Body of pancreas (tissue), 4 donors: ENCODE measurements around the gene SLX9. TPM values are rescaled to one million over a fixed set of nuclear protein-coding genes. Genes with fewer than 3 reads are reported as not detected.

Experiments
- ATAC-seq: fragments of 150-250 bp; one replicate; pipeline ENCODE4 v1.9.1; 2016
- DNase-seq, 4 donors: peaks; one replicate each; pipeline ENCODE4 v3.0.0-alpha.2; 2019
- H3K27ac ChIP-seq, 4 donors: fragments of 200-600 bp; sonication (generic); 1 replicate in 3 of 4; 2 replicates in 1 of 4; pipeline versions ENCODE4 v1.5.1 to v1.6.1; 2016 to 2019; ENCODE audit warnings: mild to moderate bottlenecking in 1 of 4, mixed read lengths in 1 of 4, moderate library complexity in 1 of 4
- H3K27me3 ChIP-seq, 2 donors: fragments of 200-600 bp; sonication (generic); one replicate each; pipeline ENCODE4 v1.6.0; 2016; ENCODE audit warnings: mild to moderate bottlenecking in 1 of 2
- H3K36me3 ChIP-seq, 2 donors: fragments of 200-600 bp; sonication (generic); replicated peaks in 1 of 2; 2 replicates each; pipeline ENCODE4 v1.5.1; 2016; ENCODE audit warnings: low read depth in 2 of 2; ENCODE audit not compliant: insufficient read depth in 1 of 2
- H3K4me1 ChIP-seq: fragments of 200-600 bp; sonication (generic); one replicate; pipeline ENCODE4 v1.6.0; 2016
- H3K4me3 ChIP-seq, 2 donors: fragments of 200-600 bp; sonication (generic); 1 replicate in 1 of 2; 2 replicates in 1 of 2; pipeline ENCODE4 v1.5.1; 2016 to 2019
- H3K9me3 ChIP-seq, 3 donors: fragments of 200-600 bp; sonication (generic); 1 replicate in 2 of 3; 2 replicates in 1 of 3; pipeline ENCODE4 v1.5.1; 2016
- CTCF ChIP-seq, 7 experiments: fragments of 450-650 bp in 4 of 7; fragments of 200-600 bp in 3 of 7; sonication (generic) in 3 of 7; IDR thresholded peaks; one replicate each; pipeline ENCODE4 v1.5.1; 2016 to 2019; ENCODE audit warnings: antibody characterized with exemption in 7 of 7
- POLR2A ChIP-seq, 3 donors: fragments of 450-650 bp; IDR thresholded peaks; one replicate each; pipeline ENCODE4 v1.6.1; 2016; ENCODE audit warnings: antibody characterized with exemption in 3 of 3, mild to moderate bottlenecking in 2 of 3
- WGBS, 2 donors: methylation state at CpG; one replicate each; pipeline ENCODE4 v1.1.5; 2017; 5-methylcytosine and 5-hydroxymethylcytosine counted together
- intact Hi-C: fragments of 100-400 bp; cut with DNase I; formaldehyde crosslinking; loops from one replicate; pipeline ENCODE4 v1.15.1; 2023
- total RNA-seq, 2 donors: library from RNA; depleted of rRNA; stranded (reverse); fragments of >200 nt; gene quantifications; one replicate each; pipeline ENCODE4 v1.1.0, GENCODE V29; 2016

The SLX9 gene
- total RNA-seq, 2 donors from 2014 or later = 5.6 to 9.3 TPM

GRCh38 chr21:44969931-44970755, 30.3 kb downstream of the SLX9 start:
- H3K27me3 ChIP-seq = no peaks in the 10 kb centered on the region
- no peak for DNase-seq
- ATAC-seq = no peak
- no peak for TF ChIP-seq POLR2A (IDR thresholded peaks at IDR 0.05)
- TF ChIP-seq CTCF (IDR thresholded peaks at IDR 0.05) = no peak
- no peak overlapping the region for H3K4me3 ChIP-seq
- no peaks in the 10 kb centered on the region for H3K9me3 ChIP-seq
- no peaks in the 10 kb centered on the region for H3K36me3 ChIP-seq
- no peak overlapping the region for H3K27ac ChIP-seq
- 75 to 78% methylated on average over 15 to 22 of the region's 24 CpGs for WGBS, 2 donors
- intact Hi-C loops = loop anchor here (10.0 kb wide), 1 partner anchor 55 kb away; no protein-coding TSS in a partner anchor
- no peaks in the 10 kb centered on the region for H3K4me1 ChIP-seq

- WGBS, 2 donors = 90 to 91% methylated on average over 15 to 33 of the region's 36 CpGs
- no peak overlapping the region for H3K27ac ChIP-seq
- H3K36me3 ChIP-seq = no peaks in the 10 kb centered on the region
- no peak overlapping the region for H3K4me3 ChIP-seq
- TF ChIP-seq CTCF (IDR thresholded peaks at IDR 0.05) = no peak
- TF ChIP-seq POLR2A (IDR thresholded peaks at IDR 0.05) = no peak
- no peaks in the 10 kb centered on the region for H3K9me3 ChIP-seq
- DNase-seq = no peak
- H3K27me3 ChIP-seq = no peaks in the 10 kb centered on the region
- H3K4me1 ChIP-seq = no peaks in the 10 kb centered on the region
- ATAC-seq = no peak
- intact Hi-C loops = no loop called here
Observed at GRCh38 chr21:44970766-44971671, 31.2 kb downstream of the SLX9 start.

- H3K36me3 ChIP-seq = no peaks in the 10 kb centered on the region
- no peak overlapping the region for H3K4me3 ChIP-seq
- no peak for DNase-seq
Observed at GRCh38 chr21:44971672-44971995, 31.8 kb downstream of the SLX9 start.

GRCh38 chr21:44972301-44972814, 32.5 kb downstream of the SLX9 start:
- DNase-seq = no peak

More at GRCh38 chr21:44971672-44971995, 31.8 kb downstream of the SLX9 start:
- Histone ChIP-seq H3K27me3 (no peaks in the 10 kb centered on the region), H3K27ac (no peak overlapping the region), H3K4me1 (no peaks in the 10 kb centered on the region), H3K9me3 (no peaks in the 10 kb centered on the region)
- intact Hi-C loops = no loop called here
- no peak for TF ChIP-seq POLR2A (IDR thresholded peaks at IDR 0.05)
- TF ChIP-seq CTCF (IDR thresholded peaks at IDR 0.05) = no peak
- no peak for ATAC-seq
- WGBS, 2 donors = 82 to 86% methylated on average over 8 to 9 of the region's 10 CpGs

More at GRCh38 chr21:44972301-44972814, 32.5 kb downstream of the SLX9 start:
- Histone ChIP-seq H3K36me3 (no peaks in the 10 kb centered on the region), H3K27ac (no peak overlapping the region), H3K27me3 (no peaks in the 10 kb centered on the region), H3K9me3 (no peaks in the 10 kb centered on the region), H3K4me3 (no peak overlapping the region), H3K4me1 (no peaks in the 10 kb centered on the region)
- no peak for ATAC-seq
- intact Hi-C loops = no loop called here
- TF ChIP-seq POLR2A (IDR thresholded peaks at IDR 0.05) = no peak
- no peak for TF ChIP-seq CTCF (IDR thresholded peaks at IDR 0.05)
- 92 to 100% methylated on average over 4 to 19 of the region's 19 CpGs for WGBS, 2 donors
